Liver (tissue), 9 donors: ENCODE measurements around the gene TMEFF1. TPM values are rescaled to one million over a fixed set of nuclear protein-coding genes. Genes with fewer than 3 reads are reported as not detected.
"Not testable (repeated sequence)": the region's sequence is repeated elsewhere in the genome, so short reads cannot be mapped to it uniquely, and the experiment has no call there.

ENCODE experiments used
- DNase-seq: peaks from one replicate; pipeline ENCODE4 v3.0.0-alpha.2; 2017; ENCODE audit warnings: low spot score
- H3K27ac ChIP-seq, 2 donors: one replicate each; pipeline ENCODE4 v1.7.0; 2013; ENCODE audit warnings: inconsistent platforms in 2 of 2, low read length in 2 of 2, control low read depth in 1 of 2, low read depth in 1 of 2, mild to moderate bottlenecking in 1 of 2
- H3K27me3 ChIP-seq, 4 donors: one replicate each; pipeline versions ENCODE4 v1.6.1 to v1.7.0; 2013; ENCODE audit warnings: low read length in 3 of 4, inconsistent platforms in 1 of 4, mild to moderate bottlenecking in 1 of 4, moderate library complexity in 1 of 4; ENCODE audit not compliant: control insufficient read depth in 4 of 4, insufficient read depth in 4 of 4
- H3K36me3 ChIP-seq, 4 donors: one replicate each; pipeline versions ENCODE4 v1.6.1 to v1.7.0; 2013; ENCODE audit warnings: low read length in 3 of 4, mild to moderate bottlenecking in 3 of 4, low read depth in 1 of 4, moderate library complexity in 1 of 4; ENCODE audit not compliant: control insufficient read depth in 4 of 4, insufficient read depth in 3 of 4
- H3K4me1 ChIP-seq, 4 donors: one replicate each; pipeline versions ENCODE4 v1.6.1 to v1.7.0; 2013; ENCODE audit warnings: low read length in 3 of 4, mild to moderate bottlenecking in 3 of 4, moderate library complexity in 1 of 4; ENCODE audit not compliant: control insufficient read depth in 4 of 4, insufficient read depth in 4 of 4
- H3K4me3 ChIP-seq, 3 donors: one replicate each; pipeline versions ENCODE4 v1.6.1 to v1.7.0; 2013; ENCODE audit warnings: low read length in 3 of 3, control low read depth in 1 of 3, low read depth in 1 of 3, mild to moderate bottlenecking in 1 of 3
- H3K9ac ChIP-seq, 2 donors: one replicate each; pipeline ENCODE4 v1.7.0; 2013; ENCODE audit warnings: low read length in 2 of 2, mild to moderate bottlenecking in 2 of 2, moderate library complexity in 2 of 2, control low read depth in 1 of 2, low read depth in 1 of 2
- H3K9me3 ChIP-seq, 4 donors: one replicate each; pipeline versions ENCODE4 v1.6.1 to v1.7.0; 2013; ENCODE audit warnings: low read length in 3 of 4; ENCODE audit not compliant: control insufficient read depth in 4 of 4
- EGR1 ChIP-seq, 2 donors: IDR thresholded peaks; 2 replicates each; pipeline ENCODE4 v1.6.1; 2016 to 2018; ENCODE audit warnings: antibody characterized with exemption in 2 of 2, low read depth in 2 of 2
- FOXA1 ChIP-seq: IDR thresholded peaks from 2 replicates; pipeline ENCODE4 v1.6.1; 2016; ENCODE audit warnings: antibody characterized with exemption
- FOXA2 ChIP-seq: IDR thresholded peaks from 2 replicates; pipeline ENCODE4 v1.6.1; 2016; ENCODE audit warnings: antibody characterized with exemption
- HNF4A ChIP-seq, 2 donors: conservative IDR thresholded peaks; 2 replicates each; pipeline ENCODE4 v1.6.1; 2016; ENCODE audit warnings: antibody characterized with exemption in 2 of 2, mild to moderate bottlenecking in 2 of 2
- JUND ChIP-seq, 2 donors: IDR thresholded peaks; 2 replicates each; pipeline ENCODE4 v1.6.1; 2016; ENCODE audit warnings: antibody characterized with exemption in 2 of 2
- RAD21 ChIP-seq, 2 donors: IDR thresholded peaks; 2 replicates each; pipeline ENCODE4 v1.6.1; 2016; ENCODE audit warnings: antibody characterized with exemption in 2 of 2, mild to moderate bottlenecking in 2 of 2
- REST ChIP-seq: IDR thresholded peaks from 2 replicates; pipeline ENCODE4 v1.6.1; 2016; ENCODE audit warnings: antibody characterized with exemption, mild to moderate bottlenecking
- RXRA ChIP-seq, 2 donors: IDR thresholded peaks; 2 replicates each; pipeline ENCODE4 v1.6.1; 2017 to 2018; ENCODE audit warnings: antibody characterized with exemption in 2 of 2, mild to moderate bottlenecking in 1 of 2
- SP1 ChIP-seq: IDR thresholded peaks from 2 replicates; pipeline ENCODE4 v1.6.1; 2018; ENCODE audit warnings: antibody characterized with exemption, mild to moderate bottlenecking
- TAF1 ChIP-seq: conservative IDR thresholded peaks from 2 replicates; pipeline ENCODE4 v1.6.1; 2016; ENCODE audit warnings: antibody characterized with exemption, mild to moderate bottlenecking
- YY1 ChIP-seq: IDR thresholded peaks from 2 replicates; pipeline ENCODE4 v1.6.1; 2016; ENCODE audit warnings: antibody characterized with exemption, mild to moderate bottlenecking
- WGBS: extraction: QIAGEN DNeasy Blood & Tissue Kit; methylation state at CpG from one replicate; pipeline ENCODE4 v1.1.7; 2013; 5-methylcytosine and 5-hydroxymethylcytosine counted together
- polyA plus RNA-seq, 2 donors: library from polyadenylated mRNA; stranded (reverse) in 1 of 2; unstranded in 1 of 2; fragments of 200-250 nt in 1 of 2; fragments of >200 nt in 1 of 2; fragmentation: Nextera tagmentation in 1 of 2; extraction: Ambion mirVana in 1 of 2; gene quantifications; one replicate each; pipeline versions ENCODE4 v1.2.1 to v1.2.3, GENCODE V29; 2013 to 2015
- total RNA-seq, 2 donors: library from RNA; depleted of rRNA; stranded (reverse); fragments of >200 nt; gene quantifications; one replicate each; pipeline ENCODE4 v1.2.3, GENCODE V29; 2014
- TF ChIP-seq, protein P1 (sequence below): fragments of 150-350 bp; IDR thresholded peaks from 2 replicates; pipeline ENCODE4 v1.5.1; 2017; ENCODE audit warnings: improper control_type of control experiment, low read depth, low read length; ENCODE audit not compliant: missing input control
- TF ChIP-seq, protein P2 (sequence below): IDR thresholded peaks from 2 replicates; pipeline ENCODE4 v1.6.1; 2016; ENCODE audit warnings: antibody characterized with exemption
- TF ChIP-seq, protein P3 (sequence below): IDR thresholded peaks from 2 replicates; pipeline ENCODE4 v1.6.1; 2016; ENCODE audit warnings: antibody characterized with exemption
- donor health status: healthy.
- donor health status: healthy.
- donor health status: healthy.
- donor health status: healthy.
- donor health status: healthy.

The TMEFF1 gene
- total and polyA plus RNA-seq, 4 donors = not detected

GRCh38 chr9:100505564-100506159 lies 32.7 kb downstream of the TMEFF1 start:
- DNase-seq = peak; percentile 72
- WGBS = 33% methylated on average over 4 of the region's 4 CpGs
- Histone ChIP-seq H3K36me3 (no peaks in the 10 kb centered on the region), H3K27ac (no peak overlapping the region), H3K9ac (no peak overlapping the region), H3K9me3 (no peaks in the 10 kb centered on the region), H3K4me1 (no peaks in the 10 kb centered on the region), H3K27me3 (no peaks in the 10 kb centered on the region), H3K4me3 (no peak overlapping the region)
- TF ChIP-seq, protein P1, sequence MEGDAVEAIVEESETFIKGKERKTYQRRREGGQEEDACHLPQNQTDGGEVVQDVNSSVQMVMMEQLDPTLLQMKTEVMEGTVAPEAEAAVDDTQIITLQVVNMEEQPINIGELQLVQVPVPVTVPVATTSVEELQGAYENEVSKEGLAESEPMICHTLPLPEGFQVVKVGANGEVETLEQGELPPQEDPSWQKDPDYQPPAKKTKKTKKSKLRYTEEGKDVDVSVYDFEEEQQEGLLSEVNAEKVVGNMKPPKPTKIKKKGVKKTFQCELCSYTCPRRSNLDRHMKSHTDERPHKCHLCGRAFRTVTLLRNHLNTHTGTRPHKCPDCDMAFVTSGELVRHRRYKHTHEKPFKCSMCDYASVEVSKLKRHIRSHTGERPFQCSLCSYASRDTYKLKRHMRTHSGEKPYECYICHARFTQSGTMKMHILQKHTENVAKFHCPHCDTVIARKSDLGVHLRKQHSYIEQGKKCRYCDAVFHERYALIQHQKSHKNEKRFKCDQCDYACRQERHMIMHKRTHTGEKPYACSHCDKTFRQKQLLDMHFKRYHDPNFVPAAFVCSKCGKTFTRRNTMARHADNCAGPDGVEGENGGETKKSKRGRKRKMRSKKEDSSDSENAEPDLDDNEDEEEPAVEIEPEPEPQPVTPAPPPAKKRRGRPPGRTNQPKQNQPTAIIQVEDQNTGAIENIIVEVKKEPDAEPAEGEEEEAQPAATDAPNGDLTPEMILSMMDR = peak; percentile 60
- peak; percentile 56 to 65 for TF ChIP-seq RAD21 (IDR thresholded peaks at IDR 0.05)
- TF ChIP-seq, protein P2, sequence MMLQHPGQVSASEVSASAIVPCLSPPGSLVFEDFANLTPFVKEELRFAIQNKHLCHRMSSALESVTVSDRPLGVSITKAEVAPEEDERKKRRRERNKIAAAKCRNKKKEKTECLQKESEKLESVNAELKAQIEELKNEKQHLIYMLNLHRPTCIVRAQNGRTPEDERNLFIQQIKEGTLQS = no peak

DNA sequence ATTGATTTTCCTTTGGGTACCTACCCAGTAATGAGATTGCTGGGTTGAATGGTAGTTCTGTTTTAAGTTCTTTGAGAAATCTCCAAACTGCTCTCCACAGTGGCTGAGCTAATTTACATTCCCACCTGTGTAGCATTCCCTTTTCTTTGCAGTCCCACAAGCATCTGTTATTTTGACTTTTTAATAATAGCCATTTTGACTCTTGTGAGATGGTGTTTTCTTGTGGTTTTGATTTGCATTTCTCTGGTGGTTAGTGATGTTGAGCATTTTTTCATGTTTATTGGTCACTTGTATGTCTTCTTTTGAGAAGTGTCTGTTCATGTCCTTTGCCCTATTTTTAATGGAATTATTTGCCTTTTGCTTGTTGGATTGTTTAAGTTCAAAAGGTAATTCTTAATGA lies 34.4 kb downstream of the TMEFF1 start:
- not testable (repeated sequence) for H3K4me1 ChIP-seq, DNase-seq, H3K9ac ChIP-seq, H3K27me3 ChIP-seq, H3K9me3 ChIP-seq, H3K4me3 ChIP-seq, H3K27ac ChIP-seq, H3K36me3 ChIP-seq

- Histone ChIP-seq H3K4me3 (no peak overlapping the region), H3K36me3 (no peaks in the 10 kb centered on the region), H3K9ac (no peak overlapping the region), H3K27me3 (no peaks in the 10 kb centered on the region), H3K4me1 (no peaks in the 10 kb centered on the region), H3K9me3 (no peaks in the 10 kb centered on the region), H3K27ac (no peak overlapping the region)
- DNase-seq = no peak
- WGBS = 99% methylated on average over 1 of the region's 1 CpG
- TF ChIP-seq HNF4A (conservative IDR thresholded peaks at IDR 0.05) = no peak
- no peak for TF ChIP-seq RXRA (IDR thresholded peaks at IDR 0.05)
- TF ChIP-seq FOXA2 = no peak
- TF ChIP-seq SP1 = no peak
- TF ChIP-seq, protein P1 = no peak
- TF ChIP-seq EGR1 (IDR thresholded peaks at IDR 0.05; ENCODE audit: low read depth in 2 of 2) = no peak
- no peak for TF ChIP-seq RAD21 (IDR thresholded peaks at IDR 0.05)
- no peak for TF ChIP-seq YY1
- no peak for TF ChIP-seq JUND (IDR thresholded peaks at IDR 0.05)
- no peak for TF ChIP-seq REST
- no peak for TF ChIP-seq TAF1
- TF ChIP-seq, protein P3, sequence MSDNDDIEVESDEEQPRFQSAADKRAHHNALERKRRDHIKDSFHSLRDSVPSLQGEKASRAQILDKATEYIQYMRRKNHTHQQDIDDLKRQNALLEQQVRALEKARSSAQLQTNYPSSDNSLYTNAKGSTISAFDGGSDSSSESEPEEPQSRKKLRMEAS = no peak
- no peak for TF ChIP-seq FOXA1
These were observed 38.3 kb downstream of the TMEFF1 start for GRCh38 chr9:100511205-100511604.
